Upper lobe of left lung (tissue), 4 donors: ENCODE data around the gene NUP210L.

ENCODE experiments used
- CTCF ChIP-seq, 6 experiments: fragments of 450-650 bp in 4 of 6; fragments of 200-600 bp in 2 of 6; sonication (generic) in 2 of 6; IDR thresholded peaks; one replicate each; pipeline ENCODE4 v1.5.1; 2016 to 2019; ENCODE audit warnings: antibody characterized with exemption in 6 of 6
- POLR2A ChIP-seq, 4 donors: fragments of 450-650 bp; IDR thresholded peaks; one replicate each; pipeline ENCODE4 v1.5.1; 2016 to 2017; ENCODE audit warnings: antibody characterized with exemption in 4 of 4, mild to moderate bottlenecking in 2 of 4
- POLR2AphosphoS5 ChIP-seq, 2 donors: sonication (generic); formaldehyde crosslinking; IDR thresholded peaks; one replicate each; pipeline ENCODE4 v1.5.1; 2017; ENCODE audit warnings: antibody characterized with exemption in 2 of 2

- TF ChIP-seq POLR2A (IDR thresholded peaks at IDR 0.05) = peak in 1 of 4 donors; percentile 60
- TF ChIP-seq POLR2AphosphoS5 (IDR thresholded peaks at IDR 0.05) = peak; percentile 11 to 83
- TF ChIP-seq CTCF (IDR thresholded peaks at IDR 0.05) = no peak
These were observed 168.7 kb downstream of the NUP210L start, which contains the start of gene RAB13 for GRCh38 chr1:153985941-153986761.
